H1 (cell line): ENCODE measurements around the gene GATB. TPM values are rescaled to one million over a fixed set of nuclear protein-coding genes. Genes with fewer than 3 reads are reported as not detected.

ENCODE experiments used
- EP300 ChIP-seq, 2 experiments: IDR thresholded peaks; 1 replicate in 1 of 2; 2 replicates in 1 of 2; pipeline ENCODE4 v1.6.1; 2011 to 2012; ENCODE audit warnings: low read depth in 2 of 2, low read length in 2 of 2, mild to moderate bottlenecking in 2 of 2, borderline replicate concordance in 1 of 2, inconsistent platforms in 1 of 2, moderate library complexity in 1 of 2
- KDM1A ChIP-seq: fragments of 200-600, 300-600 bp; sonication (generic); IDR thresholded peaks from 2 replicates; pipeline ENCODE4 v1.7.1; 2016; ENCODE audit warnings: mild to moderate bottlenecking, low read length, borderline replicate concordance
- polyA plus RNA-seq, 7 experiments: library from polyadenylated mRNA; depleted of rRNA in 3 of 7; stranded (reverse) in 5 of 7; unstranded in 2 of 7; fragments of >200 nt in 5 of 7; fragments of 200-250 nt in 2 of 7; gene quantifications; 1 replicate in 5 of 7; 2 replicates in 1 of 7; 4 replicates in 1 of 7; pipeline versions ENCODE4 v1.2.1 to v1.2.3, GENCODE V29; 2011 to 2013; ENCODE audit warnings: missing spikeins in 2 of 7, mixed read lengths in 2 of 7
- total RNA-seq: library from RNA; stranded (reverse); fragmentation: NEBNext Ultra II Directional; extraction: Animal tissue kit (Norgen Biotek cat#: 25700); gene quantifications from 2 replicates; pipeline ENCODE4 v1.2.1, GENCODE V29; 2021

GATB gene
- total and polyA plus RNA-seq, 2 of the 8 experiments (the other 6 are each of a cell fraction or from before 2014, with no cell fraction given): 15.3 to 18.0 TPM

DNA sequence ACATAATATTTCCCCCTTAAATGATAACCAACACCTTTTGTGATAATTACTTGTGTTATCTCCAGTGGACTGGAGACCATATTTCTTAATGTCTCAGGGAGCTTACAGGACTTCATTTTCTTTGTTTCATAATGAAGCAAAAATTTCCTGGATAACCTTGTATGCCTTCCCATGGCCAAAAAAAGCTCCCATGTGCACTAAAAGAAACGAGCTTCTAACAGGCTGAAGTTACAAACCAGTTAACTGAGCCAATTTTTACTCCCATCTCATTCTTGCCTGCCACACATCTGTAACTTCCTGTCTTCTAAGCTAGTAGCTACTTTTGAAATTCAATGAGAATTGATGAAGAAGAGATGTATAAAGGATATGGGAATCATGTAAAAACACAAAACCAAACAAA, 32.8 kb downstream of the GATB start (continued):
- TF ChIP-seq EP300 (IDR thresholded peaks at IDR 0.05; ENCODE audit: borderline replicate concordance in 1 of 2, low read depth in 2 of 2, low read length in 2 of 2) (no peak), KDM1A (no peak)
